ENCODE results near the gene CGNL1. TPM values are rescaled to one million over a fixed set of nuclear protein-coding genes. Genes with fewer than 3 reads are reported as not detected.

CGNL1 gene
- total and polyA plus RNA-seq, 7 donors = 0.69 to 7.2 (median 2.4) TPM

- H3K36me3 ChIP-seq = no peaks in the 10 kb centered on the region
- no peak overlapping the region for H3K4me3 ChIP-seq
- no peaks in the 10 kb centered on the region for H3K4me1 ChIP-seq
- intact Hi-C loops (cut with DNase I) = no loop called here
- no peak overlapping the region for H3K27ac ChIP-seq
- TF ChIP-seq CTCF (IDR thresholded peaks at IDR 0.05) (no peak), POLR2AphosphoS5 (IDR thresholded peaks at IDR 0.05) (no peak), POLR2A (IDR thresholded peaks at IDR 0.05) (no peak), EP300 (IDR thresholded peaks at IDR 0.05) (no peak)
- WGBS, 2 donors = 87 to 91% methylated on average over 6 of the region's 6 CpGs
- no peak for DNase-seq
- no peaks in the 10 kb centered on the region for H3K27me3 ChIP-seq
- H3K9me3 ChIP-seq = no peaks in the 10 kb centered on the region
These were observed 22.0 kb downstream of the CGNL1 start for GRCh38 chr15:57398336-57398735.

- no peaks in the 10 kb centered on the region for H3K36me3 ChIP-seq
- H3K27ac ChIP-seq = no peak overlapping the region
- 95 to 96% methylated on average over 1 of the region's 1 CpG for WGBS, 2 donors
- H3K27me3 ChIP-seq = no peaks in the 10 kb centered on the region
- no peak for DNase-seq
- H3K9me3 ChIP-seq = no peaks in the 10 kb centered on the region
- intact Hi-C loops (cut with DNase I) = no loop called here
- no peak for TF ChIP-seq POLR2A (IDR thresholded peaks at IDR 0.05)
- no peak for TF ChIP-seq CTCF (IDR thresholded peaks at IDR 0.05)
- TF ChIP-seq EP300 (IDR thresholded peaks at IDR 0.05) = no peak
- TF ChIP-seq POLR2AphosphoS5 (IDR thresholded peaks at IDR 0.05) = no peak
- peaks cover 0 to 4% (median 2%) of the 10 kb centered on the region in 4 donors for H3K4me1 ChIP-seq
- no peak overlapping the region for H3K4me3 ChIP-seq
These were observed 25.2 kb downstream of the CGNL1 start for GRCh38 chr15:57401546-57401945.

- peaks cover 0 to 4% (median 2%) of the 10 kb centered on the region in 4 donors for H3K4me1 ChIP-seq
- no peaks in the 10 kb centered on the region for H3K9me3 ChIP-seq
- H3K27me3 ChIP-seq = no peaks in the 10 kb centered on the region
- DNase-seq = no peak
- no peak overlapping the region for H3K27ac ChIP-seq
- H3K4me3 ChIP-seq = no peak overlapping the region
- no peaks in the 10 kb centered on the region for H3K36me3 ChIP-seq
- intact Hi-C loops (cut with DNase I) = no loop called here
- TF ChIP-seq EP300 (IDR thresholded peaks at IDR 0.05) = no peak
- no peak for TF ChIP-seq POLR2A (IDR thresholded peaks at IDR 0.05)
- TF ChIP-seq CTCF (IDR thresholded peaks at IDR 0.05) = no peak
- no peak for TF ChIP-seq POLR2AphosphoS5 (IDR thresholded peaks at IDR 0.05)
- WGBS, 2 donors = 60 to 77% methylated on average over 4 of the region's 4 CpGs
These were observed 26.7 kb downstream of the CGNL1 start for GRCh38 chr15:57403017-57403416.

GRCh38 chr15:57403566-57404325, 27.4 kb downstream of the CGNL1 start:
- no peak for DNase-seq
- peaks cover 0 to 4% (median 2%) of the 10 kb centered on the region in 4 donors for H3K4me1 ChIP-seq
- intact Hi-C loops (cut with DNase I) = no loop called here
- no peak overlapping the region for H3K4me3 ChIP-seq
- H3K27me3 ChIP-seq = no peaks in the 10 kb centered on the region
- WGBS, 2 donors = 79 to 83% methylated on average over 5 of the region's 5 CpGs
- TF ChIP-seq CTCF (IDR thresholded peaks at IDR 0.05) = no peak
- no peak for TF ChIP-seq EP300 (IDR thresholded peaks at IDR 0.05)
- H3K36me3 ChIP-seq = no peaks in the 10 kb centered on the region
- H3K9me3 ChIP-seq = no peaks in the 10 kb centered on the region
- no peak overlapping the region for H3K27ac ChIP-seq

GRCh38 chr15:57405133-57405532, 28.8 kb downstream of the CGNL1 start:
- H3K4me3 ChIP-seq = no peak overlapping the region
- WGBS, 2 donors = 61 to 81% methylated on average over 5 of the region's 5 CpGs
- H3K9me3 ChIP-seq = no peaks in the 10 kb centered on the region
- no peaks in the 10 kb centered on the region for H3K27me3 ChIP-seq
- DNase-seq = no peak
- H3K4me1 ChIP-seq = peaks cover 0 to 4% (median 2%) of the 10 kb centered on the region in 4 donors
- H3K36me3 ChIP-seq = no peaks in the 10 kb centered on the region
- no peak overlapping the region for H3K27ac ChIP-seq
- intact Hi-C loops (cut with DNase I) = no loop called here
- no peak for TF ChIP-seq EP300 (IDR thresholded peaks at IDR 0.05)
- TF ChIP-seq POLR2A (IDR thresholded peaks at IDR 0.05) = no peak
- TF ChIP-seq POLR2AphosphoS5 (IDR thresholded peaks at IDR 0.05) = no peak
- TF ChIP-seq CTCF (IDR thresholded peaks at IDR 0.05) = no peak
